ENCODE data around the gene BAIAP2.

DNA sequence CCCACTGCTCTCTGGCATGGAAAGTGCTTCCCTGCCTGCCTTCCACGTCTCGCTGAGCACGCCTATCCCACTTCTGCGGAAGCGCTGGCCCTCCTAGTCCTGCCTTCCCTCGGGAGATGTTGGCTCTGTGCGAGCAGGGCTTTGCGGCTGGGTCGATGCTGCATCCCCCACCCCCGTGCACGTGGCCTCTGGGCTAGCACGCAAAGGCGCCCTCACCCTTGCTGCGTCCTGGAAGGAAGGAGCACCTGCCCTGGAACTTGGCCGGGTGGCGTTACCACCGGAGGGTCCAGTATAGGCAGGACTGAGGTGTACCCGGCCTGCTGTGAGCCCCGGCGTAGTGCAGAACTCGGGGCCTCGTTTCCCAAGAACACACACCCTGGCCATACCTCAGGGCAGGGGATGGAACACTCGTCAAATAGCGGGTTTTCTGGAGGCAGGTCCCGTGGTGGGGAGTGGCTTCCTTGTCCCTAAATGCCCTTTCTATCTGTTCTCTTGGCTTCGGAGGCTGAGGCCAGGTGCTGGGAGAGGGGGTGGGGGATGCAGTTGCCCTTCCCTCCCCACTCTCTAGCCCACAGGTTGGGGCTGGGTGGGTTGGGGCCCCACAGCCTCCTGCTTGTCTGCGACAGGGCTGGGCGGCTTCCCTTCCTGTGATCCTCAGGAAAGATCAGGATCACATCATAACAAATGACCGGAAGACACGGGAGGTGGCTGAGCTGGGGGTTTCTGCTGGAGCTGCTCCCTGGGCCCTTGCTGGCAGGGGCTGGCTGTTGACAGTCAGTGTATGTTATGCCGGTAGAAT, 17.4 kb downstream of the BAIAP2 start:
- TF ChIP-seq, protein P1, sequence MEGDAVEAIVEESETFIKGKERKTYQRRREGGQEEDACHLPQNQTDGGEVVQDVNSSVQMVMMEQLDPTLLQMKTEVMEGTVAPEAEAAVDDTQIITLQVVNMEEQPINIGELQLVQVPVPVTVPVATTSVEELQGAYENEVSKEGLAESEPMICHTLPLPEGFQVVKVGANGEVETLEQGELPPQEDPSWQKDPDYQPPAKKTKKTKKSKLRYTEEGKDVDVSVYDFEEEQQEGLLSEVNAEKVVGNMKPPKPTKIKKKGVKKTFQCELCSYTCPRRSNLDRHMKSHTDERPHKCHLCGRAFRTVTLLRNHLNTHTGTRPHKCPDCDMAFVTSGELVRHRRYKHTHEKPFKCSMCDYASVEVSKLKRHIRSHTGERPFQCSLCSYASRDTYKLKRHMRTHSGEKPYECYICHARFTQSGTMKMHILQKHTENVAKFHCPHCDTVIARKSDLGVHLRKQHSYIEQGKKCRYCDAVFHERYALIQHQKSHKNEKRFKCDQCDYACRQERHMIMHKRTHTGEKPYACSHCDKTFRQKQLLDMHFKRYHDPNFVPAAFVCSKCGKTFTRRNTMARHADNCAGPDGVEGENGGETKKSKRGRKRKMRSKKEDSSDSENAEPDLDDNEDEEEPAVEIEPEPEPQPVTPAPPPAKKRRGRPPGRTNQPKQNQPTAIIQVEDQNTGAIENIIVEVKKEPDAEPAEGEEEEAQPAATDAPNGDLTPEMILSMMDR (IDR thresholded peaks at IDR 0.05): no peak
- TF ChIP-seq POLR2A (IDR thresholded peaks at IDR 0.05): no peak
